Measurements from ENCODE around the gene HOXA7.
A peak's percentile ranks its signal among the peaks of the same experiment; 100 is the strongest.

HOXA7 gene

GRCh38 chr7:27111751-27112277, 44.7 kb downstream of the HOXA7 start:
- no peak for TF ChIP-seq ZNF148 (tag by site-specific recombination; IDR thresholded peaks at IDR 0.05; ENCODE audit: borderline replicate concordance)
- TF ChIP-seq ZNF747 (tag by site-specific recombination; IDR thresholded peaks at IDR 0.05): no peak
- 0 out of 2 replicates have a peak, but pooled peaks have one; percentile 24 for TF ChIP-seq ZNF600 (tag by site-specific recombination; IDR thresholded peaks at IDR 0.05)
- no peak for TF ChIP-seq ZFP3 (tag by site-specific recombination; IDR thresholded peaks at IDR 0.05; ENCODE audit: low read depth)
- peak; percentile 39 for TF ChIP-seq PRDM6 (tag by site-specific recombination; IDR thresholded peaks at IDR 0.05)
- TF ChIP-seq ZNF366 (tag by site-specific recombination; conservative IDR thresholded peaks at IDR 0.05): 0 out of 2 replicates have a peak, but pooled peaks have one; percentile 12
- no peak for TF ChIP-seq ZNF473 (tag by site-specific recombination; IDR thresholded peaks at IDR 0.05)
- 0 out of 2 replicates have a peak, but pooled peaks have one; percentile 37 for TF ChIP-seq OSR2 (tag by site-specific recombination; IDR thresholded peaks at IDR 0.05)
- TF ChIP-seq ZNF37A (tag by site-specific recombination; IDR thresholded peaks at IDR 0.05): no peak
- TF ChIP-seq ZNF514 (tag by site-specific recombination; IDR thresholded peaks at IDR 0.05): no peak
- TF ChIP-seq KLF8 (tag by site-specific recombination; IDR thresholded peaks at IDR 0.05): no peak
- 0 out of 2 replicates have a peak, but pooled peaks have one; percentile 22 for TF ChIP-seq ZNF561 (tag by site-specific recombination; IDR thresholded peaks at IDR 0.05; ENCODE audit: borderline replicate concordance)
- TF ChIP-seq ZNF19 (tag by site-specific recombination; IDR thresholded peaks at IDR 0.05; ENCODE audit: low read depth): no peak
- peak; percentile 75; the same call in 1 of the 2 replicates for TF ChIP-seq PRDM4 (tag by site-specific recombination; IDR thresholded peaks at IDR 0.05)
- no peak for TF ChIP-seq ZNF792 (tag by site-specific recombination; IDR thresholded peaks at IDR 0.05)
- TF ChIP-seq ZNF433 (tag by site-specific recombination; IDR thresholded peaks at IDR 0.05; ENCODE audit: low read depth): no peak
- no peak for TF ChIP-seq ZNF202 (tag by site-specific recombination; IDR thresholded peaks at IDR 0.05; ENCODE audit: borderline replicate concordance)
- no peak for TF ChIP-seq ZNF404 (tag by site-specific recombination; IDR thresholded peaks at IDR 0.05)
- TF ChIP-seq ZNF394 (tag by site-specific recombination; IDR thresholded peaks at IDR 0.05; ENCODE audit: borderline replicate concordance): no peak
- TF ChIP-seq ZBTB49 (tag by site-specific recombination; IDR thresholded peaks at IDR 0.05; ENCODE audit: low read depth): no peak
- TF ChIP-seq ZBTB6 (tag by site-specific recombination; IDR thresholded peaks at IDR 0.05): no peak
- H3K27ac ChIP-seq (ENCODE audit: extremely low read depth, low read depth, low read length): peak overlapping the region; percentile 99
- POLR2A ChIA-PET: interaction anchor here (3.2 kb wide), 1 partner anchor 14 kb away, joined by 31 read pairs; the partner anchor contains the start of gene HOXA1
- H3K4me3 ChIP-seq (ENCODE audit: low read depth, low read length): peak overlapping the region; percentile 70
- peaks cover 11 to 23% of the 10 kb centered on the region in 2 experiments for H3K36me3 ChIP-seq (ENCODE audit: control insufficient read depth in 2 of 2, insufficient read depth in 1 of 2, low read length in 2 of 2)
- peaks cover 15% of the 10 kb centered on the region for H3K4me1 ChIP-seq (ENCODE audit: control insufficient read depth, insufficient read depth, low read length)
- CTCF ChIA-PET: interaction anchor here (1.0 kb wide), 2 partner anchors 8 to 29 kb away, joined by 3 to 6 read pairs; no protein-coding TSS in a partner anchor
- H3K9me3 ChIP-seq (ENCODE audit: control insufficient read depth, insufficient read depth, low read depth, low read length): no peaks in the 10 kb centered on the region
